GM12875 (cell line): ENCODE data around the gene CDK2AP2.

Experiments used
- H3K4me3 ChIP-seq: one replicate; pipeline ENCODE4 v1.5.1; 2011; ENCODE audit warnings: low read depth, low read length, control low read depth
- TF ChIP-seq, protein P1 (sequence below): IDR thresholded peaks from 2 replicates; pipeline ENCODE4 v1.5.1; 2011; ENCODE audit warnings: low read depth, mild to moderate bottlenecking, control low read depth, inconsistent platforms, low read length, moderate library complexity, borderline replicate concordance; ENCODE audit not compliant: insufficient read depth

Gene CDK2AP2

DNA sequence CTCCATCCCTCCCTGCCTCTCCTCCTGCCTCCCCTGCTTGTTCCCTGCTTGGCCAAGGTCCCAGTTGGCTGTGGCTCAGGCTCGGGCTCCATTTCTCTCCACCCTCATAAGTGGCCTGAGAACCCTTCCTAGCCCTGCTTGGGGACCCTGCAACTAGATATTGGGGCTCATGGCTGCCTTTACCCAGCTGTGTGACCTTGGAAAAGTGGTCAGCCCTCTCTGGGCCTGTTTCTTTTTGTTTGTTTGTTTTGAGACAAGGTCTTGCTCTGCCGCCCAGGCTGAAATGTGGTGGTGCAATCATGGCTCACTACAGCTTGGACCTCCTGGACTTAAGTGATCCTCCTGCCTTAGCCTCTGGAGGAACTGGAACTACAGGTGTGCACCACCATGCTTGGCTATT is 35.6 kb upstream of the CDK2AP2 start:
- TF ChIP-seq, protein P1, sequence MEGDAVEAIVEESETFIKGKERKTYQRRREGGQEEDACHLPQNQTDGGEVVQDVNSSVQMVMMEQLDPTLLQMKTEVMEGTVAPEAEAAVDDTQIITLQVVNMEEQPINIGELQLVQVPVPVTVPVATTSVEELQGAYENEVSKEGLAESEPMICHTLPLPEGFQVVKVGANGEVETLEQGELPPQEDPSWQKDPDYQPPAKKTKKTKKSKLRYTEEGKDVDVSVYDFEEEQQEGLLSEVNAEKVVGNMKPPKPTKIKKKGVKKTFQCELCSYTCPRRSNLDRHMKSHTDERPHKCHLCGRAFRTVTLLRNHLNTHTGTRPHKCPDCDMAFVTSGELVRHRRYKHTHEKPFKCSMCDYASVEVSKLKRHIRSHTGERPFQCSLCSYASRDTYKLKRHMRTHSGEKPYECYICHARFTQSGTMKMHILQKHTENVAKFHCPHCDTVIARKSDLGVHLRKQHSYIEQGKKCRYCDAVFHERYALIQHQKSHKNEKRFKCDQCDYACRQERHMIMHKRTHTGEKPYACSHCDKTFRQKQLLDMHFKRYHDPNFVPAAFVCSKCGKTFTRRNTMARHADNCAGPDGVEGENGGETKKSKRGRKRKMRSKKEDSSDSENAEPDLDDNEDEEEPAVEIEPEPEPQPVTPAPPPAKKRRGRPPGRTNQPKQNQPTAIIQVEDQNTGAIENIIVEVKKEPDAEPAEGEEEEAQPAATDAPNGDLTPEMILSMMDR = no peak
- H3K4me3 ChIP-seq = no peak overlapping the region

DNA sequence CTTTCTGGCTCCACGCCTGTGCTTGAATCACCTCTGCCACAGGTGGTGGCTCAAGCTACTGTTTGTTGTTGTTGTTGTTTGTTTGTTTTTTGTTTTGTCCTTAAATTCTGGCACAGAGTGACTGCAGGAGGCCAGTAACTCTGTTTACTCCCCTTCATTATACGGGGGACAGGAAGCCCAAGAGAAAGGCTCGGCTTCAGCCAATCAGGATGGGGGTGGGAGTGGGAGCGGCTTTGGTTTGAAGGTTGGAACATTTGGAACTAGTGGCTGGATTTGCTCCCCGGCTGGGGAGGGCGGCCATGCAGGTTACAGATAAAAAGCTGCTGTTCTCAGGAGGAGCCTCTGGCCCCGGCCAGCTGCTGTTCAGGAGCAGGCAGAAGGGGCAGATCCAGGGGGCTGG is 35.0 kb upstream of the CDK2AP2 start:
- H3K4me3 ChIP-seq = no peak overlapping the region
- TF ChIP-seq, protein P1 = no peak

DNA sequence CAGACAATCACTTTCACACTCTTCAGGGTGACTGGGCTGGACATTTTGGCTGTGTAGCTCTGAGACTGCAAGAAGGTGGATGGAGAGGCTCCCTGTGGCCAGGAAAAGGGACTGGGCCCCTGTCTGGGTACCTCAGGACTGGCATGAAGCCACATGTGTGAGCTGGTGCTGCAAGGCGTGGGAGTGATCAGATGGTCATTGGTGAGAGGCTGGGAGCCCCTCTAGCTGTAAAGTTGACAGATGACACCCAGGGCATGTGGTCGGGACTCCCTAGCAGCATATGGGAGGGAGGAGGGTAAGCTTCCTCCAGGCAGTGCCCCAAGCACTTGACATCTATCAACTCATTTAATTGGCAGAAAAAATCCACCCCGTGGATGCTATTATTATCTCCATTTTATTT is 34.2 kb upstream of the CDK2AP2 start:
- TF ChIP-seq, protein P1 = no peak
- H3K4me3 ChIP-seq = no peak overlapping the region

DNA sequence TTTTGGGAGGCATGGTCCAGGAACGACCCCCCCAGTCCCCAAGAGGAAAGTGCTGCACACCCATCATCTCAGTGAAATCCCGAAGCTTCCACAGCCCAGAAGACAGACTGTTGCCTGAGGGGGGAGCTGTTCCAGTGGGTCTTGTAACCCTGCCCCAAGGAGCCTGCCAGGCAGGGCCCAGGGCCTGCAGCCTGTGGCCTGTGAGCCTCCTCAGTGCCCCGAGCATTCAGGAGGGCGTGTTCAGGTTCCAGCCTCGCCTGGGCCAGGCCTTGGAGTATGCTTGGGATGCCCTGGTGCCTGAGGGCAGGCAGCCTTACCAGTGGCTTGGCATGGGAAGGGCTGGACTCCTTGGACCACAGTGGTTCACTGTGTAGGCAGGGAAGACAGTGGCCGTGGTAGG is 33.2 kb upstream of the CDK2AP2 start:
- TF ChIP-seq, protein P1 = no peak
- no peak overlapping the region for H3K4me3 ChIP-seq

DNA sequence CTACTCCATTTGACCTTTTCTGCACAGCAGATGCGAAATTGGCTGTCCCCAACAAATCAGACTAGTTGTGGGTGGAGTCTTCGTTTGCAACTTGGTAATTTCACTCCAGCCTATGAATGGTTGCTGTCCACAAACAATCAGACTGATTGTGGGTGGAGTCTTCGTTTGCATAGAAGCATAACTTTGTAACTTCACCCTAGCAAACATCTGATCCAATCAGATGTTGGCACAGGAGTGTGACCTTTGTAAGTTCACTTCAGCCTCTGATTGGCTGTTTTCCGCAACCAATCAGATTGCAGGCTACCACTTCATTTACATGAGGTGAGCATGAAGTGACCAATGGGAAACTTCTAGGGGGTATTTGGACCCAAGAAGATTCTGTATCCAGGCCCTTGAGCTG is 31.6 kb upstream of the CDK2AP2 start:
- H3K4me3 ChIP-seq = no peak overlapping the region
- TF ChIP-seq, protein P1 = no peak

DNA sequence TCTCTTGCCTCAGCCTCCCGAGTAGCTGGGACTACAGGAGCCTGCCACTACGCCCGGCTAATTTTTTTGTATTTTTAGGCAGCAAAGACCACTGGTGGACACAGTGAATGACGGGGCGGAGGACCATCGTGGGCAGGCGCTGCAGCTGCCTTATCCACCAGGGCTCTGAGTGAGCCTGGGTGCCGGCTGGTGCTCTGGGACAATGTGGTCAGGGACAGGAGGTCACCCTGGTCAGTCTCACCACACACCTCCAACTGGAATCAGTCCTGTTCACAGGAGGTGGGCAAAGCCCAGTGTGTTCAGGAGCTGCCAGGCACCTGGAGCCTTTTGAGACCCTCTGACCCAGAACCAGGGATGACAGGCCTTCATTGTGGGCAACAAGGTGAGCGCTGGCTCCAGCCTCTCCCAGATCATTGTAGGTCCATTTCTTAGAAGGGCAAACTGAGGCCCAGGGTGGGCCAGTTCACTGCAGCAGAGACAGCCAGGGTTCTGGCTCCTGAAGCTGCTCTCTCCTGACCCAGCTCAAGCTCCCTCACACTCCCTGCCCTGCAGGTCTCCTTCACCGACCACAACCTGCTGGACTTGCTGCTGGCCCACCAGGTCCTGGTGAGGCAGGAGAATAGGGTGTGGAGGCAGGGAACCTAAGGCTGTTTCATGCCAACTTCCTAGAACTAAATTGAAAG is 31.0 kb upstream of the CDK2AP2 start:
- no peak overlapping the region for H3K4me3 ChIP-seq
- TF ChIP-seq, protein P1 = no peak

DNA sequence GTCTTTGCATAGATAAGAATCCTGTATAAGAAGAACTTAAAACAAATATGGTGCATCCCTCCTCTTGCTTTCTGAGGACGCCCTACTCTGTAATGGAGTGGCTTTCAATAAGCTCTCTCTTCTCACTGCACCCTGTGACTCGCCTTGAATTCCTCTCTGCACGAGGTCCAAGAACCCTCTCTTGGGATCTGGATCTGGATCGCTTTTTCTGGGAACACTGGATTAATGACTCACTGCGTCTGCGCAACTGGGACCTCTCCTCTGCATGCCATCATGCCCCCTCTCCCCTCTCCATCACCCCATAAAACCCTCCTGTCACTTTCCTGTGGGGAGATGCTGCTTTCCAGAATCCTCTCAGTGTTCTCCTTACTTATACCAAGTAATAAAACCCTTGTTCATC is 30.3 kb upstream of the CDK2AP2 start:
- H3K4me3 ChIP-seq = no peak overlapping the region
- TF ChIP-seq, protein P1 = no peak
